ENCODE data around the gene KAT2B.

- no peak for TF ChIP-seq CTCF (IDR thresholded peaks at IDR 0.05)
- no peak for TF ChIP-seq FOXM1 (IDR thresholded peaks at IDR 0.05; ENCODE audit: low read depth)
- no peak for TF ChIP-seq POLR2AphosphoS5 (IDR thresholded peaks at IDR 0.05; ENCODE audit: low read depth, low read length)
- TF ChIP-seq GATA2 (CRISPR knock-in tag; IDR thresholded peaks at IDR 0.05), result no peak
- TF ChIP-seq EP300 (IDR thresholded peaks at IDR 0.05; ENCODE audit: borderline replicate concordance in 1 of 2, low read depth in 1 of 2, low read length in 1 of 2), result no peak
- no peak for TF ChIP-seq REST (IDR thresholded peaks at IDR 0.05; ENCODE audit: low read depth, low read length)
- TF ChIP-seq RAD21 (IDR thresholded peaks at IDR 0.05; ENCODE audit: low read length), result no peak
- TF ChIP-seq NRF1 (IDR thresholded peaks at IDR 0.05; ENCODE audit: low read depth, low read length), result no peak
- TF ChIP-seq MAX (IDR thresholded peaks at IDR 0.05; ENCODE audit: low read depth), result no peak
- TF ChIP-seq SMC3 (IDR thresholded peaks at IDR 0.05; ENCODE audit: low read depth, low read length), result no peak
- TF ChIP-seq TAF1 (IDR thresholded peaks at IDR 0.05; ENCODE audit: borderline replicate concordance, low read depth, low read length), result no peak
- no peak for TF ChIP-seq SIN3A (IDR thresholded peaks at IDR 0.05; ENCODE audit: borderline replicate concordance, low read depth, low read length)
- TF ChIP-seq ELF1 (IDR thresholded peaks at IDR 0.05), result no peak
- no peak for TF ChIP-seq PBX3 (IDR thresholded peaks at IDR 0.05)
Observed at GRCh38 chr3:20028905-20029331, 11.3 kb upstream of the KAT2B start.

All from SK-N-SH (cell line).